ENCODE results near the gene GRIA3.

DNA sequence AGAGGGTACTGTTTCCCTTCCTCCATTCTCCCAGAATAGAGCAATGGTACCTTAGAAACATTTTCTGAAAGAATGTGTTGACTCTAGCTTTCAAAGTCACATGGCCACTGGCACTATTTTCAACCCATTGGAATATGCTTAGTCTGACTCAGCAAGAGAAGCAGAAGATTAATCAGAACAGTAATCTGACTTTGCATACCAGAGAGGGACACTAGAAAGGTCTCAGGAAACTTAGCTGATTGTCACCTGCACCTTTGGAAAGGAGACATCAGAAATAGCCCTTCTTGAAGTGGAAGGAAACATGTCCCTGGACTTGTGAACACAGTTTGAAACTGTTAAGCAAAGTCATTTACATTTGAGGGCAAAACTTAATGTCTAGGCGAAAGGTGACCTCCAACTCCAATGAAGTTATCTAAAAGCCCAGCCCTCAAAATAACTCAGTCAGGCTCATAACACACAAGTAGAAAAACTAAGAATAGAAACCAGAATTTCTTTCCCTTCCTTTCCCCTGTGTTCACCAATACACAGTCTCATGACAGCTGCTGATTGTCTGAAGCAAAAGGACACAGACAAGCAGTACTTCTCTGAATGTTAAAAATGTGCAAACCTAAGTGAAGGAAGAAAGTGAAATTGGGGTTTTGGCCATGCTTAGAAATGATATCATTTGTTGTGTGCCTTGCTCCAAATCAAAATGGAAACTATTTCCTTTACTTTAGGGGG, 270.8 kb downstream of the GRIA3 start:
- no peak for TF ChIP-seq FOXM1 (IDR thresholded peaks at IDR 0.05; ENCODE audit: low read depth)
- no peak for TF ChIP-seq YY1 (IDR thresholded peaks at IDR 0.05; ENCODE audit: low read depth)
- TF ChIP-seq, protein P1, sequence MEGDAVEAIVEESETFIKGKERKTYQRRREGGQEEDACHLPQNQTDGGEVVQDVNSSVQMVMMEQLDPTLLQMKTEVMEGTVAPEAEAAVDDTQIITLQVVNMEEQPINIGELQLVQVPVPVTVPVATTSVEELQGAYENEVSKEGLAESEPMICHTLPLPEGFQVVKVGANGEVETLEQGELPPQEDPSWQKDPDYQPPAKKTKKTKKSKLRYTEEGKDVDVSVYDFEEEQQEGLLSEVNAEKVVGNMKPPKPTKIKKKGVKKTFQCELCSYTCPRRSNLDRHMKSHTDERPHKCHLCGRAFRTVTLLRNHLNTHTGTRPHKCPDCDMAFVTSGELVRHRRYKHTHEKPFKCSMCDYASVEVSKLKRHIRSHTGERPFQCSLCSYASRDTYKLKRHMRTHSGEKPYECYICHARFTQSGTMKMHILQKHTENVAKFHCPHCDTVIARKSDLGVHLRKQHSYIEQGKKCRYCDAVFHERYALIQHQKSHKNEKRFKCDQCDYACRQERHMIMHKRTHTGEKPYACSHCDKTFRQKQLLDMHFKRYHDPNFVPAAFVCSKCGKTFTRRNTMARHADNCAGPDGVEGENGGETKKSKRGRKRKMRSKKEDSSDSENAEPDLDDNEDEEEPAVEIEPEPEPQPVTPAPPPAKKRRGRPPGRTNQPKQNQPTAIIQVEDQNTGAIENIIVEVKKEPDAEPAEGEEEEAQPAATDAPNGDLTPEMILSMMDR (IDR thresholded peaks at IDR 0.05) = no peak
- TF ChIP-seq POLR2AphosphoS5 (IDR thresholded peaks at IDR 0.05; ENCODE audit: low read depth, low read length) = no peak
- TF ChIP-seq, protein P2, sequence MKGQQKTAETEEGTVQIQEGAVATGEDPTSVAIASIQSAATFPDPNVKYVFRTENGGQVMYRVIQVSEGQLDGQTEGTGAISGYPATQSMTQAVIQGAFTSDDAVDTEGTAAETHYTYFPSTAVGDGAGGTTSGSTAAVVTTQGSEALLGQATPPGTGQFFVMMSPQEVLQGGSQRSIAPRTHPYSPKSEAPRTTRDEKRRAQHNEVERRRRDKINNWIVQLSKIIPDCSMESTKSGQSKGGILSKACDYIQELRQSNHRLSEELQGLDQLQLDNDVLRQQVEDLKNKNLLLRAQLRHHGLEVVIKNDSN (IDR thresholded peaks at IDR 0.05; ENCODE audit: borderline replicate concordance, low read depth) = no peak
- no peak for TF ChIP-seq EZH2phosphoT487 (IDR thresholded peaks at IDR 0.05; ENCODE audit: borderline replicate concordance, low read depth)
- no peak for TF ChIP-seq RFX5 (IDR thresholded peaks at IDR 0.05; ENCODE audit: low read length)
- no peak for TF ChIP-seq CHD2 (IDR thresholded peaks at IDR 0.05; ENCODE audit: low read length, partially characterized antibody)
- TF ChIP-seq EP300 (IDR thresholded peaks at IDR 0.05; ENCODE audit: borderline replicate concordance in 1 of 2, low read depth in 1 of 2, low read length in 1 of 2) = no peak
- TF ChIP-seq GATA2 (CRISPR knock-in tag; IDR thresholded peaks at IDR 0.05) = no peak
- TF ChIP-seq SMC3 (IDR thresholded peaks at IDR 0.05; ENCODE audit: low read depth, low read length) = no peak
- TF ChIP-seq, protein P3, sequence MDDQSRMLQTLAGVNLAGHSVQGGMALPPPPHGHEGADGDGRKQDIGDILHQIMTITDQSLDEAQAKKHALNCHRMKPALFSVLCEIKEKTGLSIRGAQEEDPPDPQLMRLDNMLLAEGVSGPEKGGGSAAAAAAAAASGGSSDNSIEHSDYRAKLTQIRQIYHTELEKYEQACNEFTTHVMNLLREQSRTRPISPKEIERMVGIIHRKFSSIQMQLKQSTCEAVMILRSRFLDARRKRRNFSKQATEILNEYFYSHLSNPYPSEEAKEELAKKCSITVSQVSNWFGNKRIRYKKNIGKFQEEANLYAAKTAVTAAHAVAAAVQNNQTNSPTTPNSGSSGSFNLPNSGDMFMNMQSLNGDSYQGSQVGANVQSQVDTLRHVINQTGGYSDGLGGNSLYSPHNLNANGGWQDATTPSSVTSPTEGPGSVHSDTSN (IDR thresholded peaks at IDR 0.05) = no peak
- TF ChIP-seq JUND (IDR thresholded peaks at IDR 0.05) = no peak
